H9 (cell line): ENCODE data around the gene DEFB123. TPM values are rescaled to one million over a fixed set of nuclear protein-coding genes. Genes with fewer than 3 reads are reported as not detected.

Experiments used
- DNase-seq: peaks from one replicate; pipeline ENCODE4 v3.0.0-alpha.2; 2017
- H2AFZ ChIP-seq: one replicate; pipeline ENCODE4 v1.6.1; 2013; ENCODE audit warnings: mild to moderate bottlenecking, low read length, control low read depth, moderate library complexity
- H2AK5ac ChIP-seq: 2 replicates; pipeline ENCODE4 v1.6.1; 2013; ENCODE audit warnings: low read length, control low read depth, mixed read lengths; ENCODE audit not compliant: insufficient read length
- H2BK120ac ChIP-seq: one replicate; pipeline ENCODE4 v1.6.1; 2013; ENCODE audit warnings: low read depth, mild to moderate bottlenecking, low read length, control low read depth, inconsistent platforms; ENCODE audit not compliant: poor library complexity, severe bottlenecking
- H2BK12ac ChIP-seq: 2 replicates; pipeline ENCODE4 v1.6.1; 2013; ENCODE audit warnings: low read length, control low read depth, mixed read lengths, low read depth; ENCODE audit not compliant: insufficient read length
- H2BK15ac ChIP-seq: 2 replicates; pipeline ENCODE4 v1.6.1; 2013; ENCODE audit warnings: low read depth, low read length, control low read depth
- H2BK20ac ChIP-seq: one replicate; pipeline ENCODE4 v1.6.1; 2013; ENCODE audit warnings: low read depth, mild to moderate bottlenecking, low read length, control low read depth, inconsistent platforms; ENCODE audit not compliant: poor library complexity, severe bottlenecking
- H2BK5ac ChIP-seq: 2 replicates; pipeline ENCODE4 v1.6.1; 2013; ENCODE audit warnings: low read length, control low read depth, mixed read lengths; ENCODE audit not compliant: insufficient read length
- H3K14ac ChIP-seq: 2 replicates; pipeline ENCODE4 v1.6.1; 2013; ENCODE audit warnings: low read length, control low read depth; ENCODE audit not compliant: insufficient read depth
- H3K18ac ChIP-seq: 2 replicates; pipeline ENCODE4 v1.6.1; 2013; ENCODE audit warnings: low read depth, mild to moderate bottlenecking, mixed read lengths, low read length, control low read depth; ENCODE audit not compliant: insufficient read length
- H3K23ac ChIP-seq: 2 replicates; pipeline ENCODE4 v1.6.1; 2013; ENCODE audit warnings: low read length, control low read depth, mixed read lengths, low read depth; ENCODE audit not compliant: insufficient read length
- H3K23me2 ChIP-seq: 2 replicates; pipeline ENCODE4 v1.6.1; 2013; ENCODE audit warnings: low read depth, mild to moderate bottlenecking, mixed read lengths, low read length, control low read depth; ENCODE audit not compliant: insufficient read length, poor library complexity, severe bottlenecking
- H3K27ac ChIP-seq: 2 replicates; pipeline ENCODE4 v1.5.1; 2013; ENCODE audit warnings: low read length, control low read depth, mixed read lengths, low read depth; ENCODE audit not compliant: insufficient read length
- H3K27me3 ChIP-seq: 2 replicates; pipeline ENCODE4 v1.6.1; 2013; ENCODE audit warnings: low read length, control low read depth, inconsistent platforms; ENCODE audit not compliant: insufficient read depth
- H3K4ac ChIP-seq: 2 replicates; pipeline ENCODE4 v1.6.1; 2013; ENCODE audit warnings: low read depth, mild to moderate bottlenecking, control low read depth, inconsistent platforms, low read length, moderate library complexity
- H3K4me1 ChIP-seq: 2 replicates; pipeline ENCODE4 v1.6.1; 2013; ENCODE audit warnings: low read length, control low read depth, inconsistent platforms; ENCODE audit not compliant: insufficient read depth
- H3K4me2 ChIP-seq: 2 replicates; pipeline ENCODE4 v1.6.1; 2013; ENCODE audit warnings: low read length, control low read depth, mixed read lengths; ENCODE audit not compliant: insufficient read length, insufficient read depth
- H3K56ac ChIP-seq: 2 replicates; pipeline ENCODE4 v1.6.1; 2013; ENCODE audit warnings: low read depth, mild to moderate bottlenecking, mixed read lengths, low read length, control low read depth; ENCODE audit not compliant: insufficient read length
- H3K79me1 ChIP-seq: 2 replicates; pipeline ENCODE4 v1.6.1; 2013; ENCODE audit warnings: low read depth, mild to moderate bottlenecking, moderate library complexity, low read length, control low read depth, inconsistent platforms; ENCODE audit not compliant: insufficient read depth, poor library complexity, severe bottlenecking
- H3K79me2 ChIP-seq: 2 replicates; pipeline ENCODE4 v1.6.1; 2013; ENCODE audit warnings: low read length, control low read depth, inconsistent platforms; ENCODE audit not compliant: insufficient read depth
- H3K9ac ChIP-seq: 2 replicates; pipeline ENCODE4 v1.6.1; 2013; ENCODE audit warnings: low read length, control low read depth, mixed read lengths; ENCODE audit not compliant: insufficient read length; ENCODE audit errors: extremely low read depth
- H3K9me3 ChIP-seq: one replicate; pipeline ENCODE4 v1.6.1; 2013; ENCODE audit warnings: low read depth, low read length, inconsistent platforms; ENCODE audit not compliant: control insufficient read depth
- H3T11ph ChIP-seq: one replicate; pipeline ENCODE4 v1.6.1; 2013; ENCODE audit warnings: mild to moderate bottlenecking, low read length, control low read depth, inconsistent platforms
- H4K20me1 ChIP-seq: one replicate; pipeline ENCODE4 v1.6.1; 2013; ENCODE audit not compliant: control insufficient read depth, insufficient read length, insufficient read depth
- H4K5ac ChIP-seq: 2 replicates; pipeline ENCODE4 v1.6.1; 2013; ENCODE audit warnings: low read depth, mild to moderate bottlenecking, mixed read lengths, low read length, control low read depth; ENCODE audit not compliant: insufficient read length
- H4K8ac ChIP-seq: replicated peaks from 2 replicates; pipeline ENCODE4 v1.6.1; 2013; ENCODE audit warnings: low read length, control low read depth, mixed read lengths, low read depth; ENCODE audit not compliant: insufficient read length
- H4K91ac ChIP-seq: 2 replicates; pipeline ENCODE4 v1.6.1; 2013; ENCODE audit warnings: low read depth, mild to moderate bottlenecking, moderate library complexity, mixed read lengths, low read length, control low read depth; ENCODE audit not compliant: insufficient read length
- H3K27ac Mint-ChIP-seq, 3 experiments: 2 replicates in 2 of 3; 3 replicates in 1 of 3; pipeline ENCODE4 v1.8.0; 2020 to 2021; ENCODE audit warnings: mixed read lengths in 3 of 3, mild to moderate bottlenecking in 1 of 3, moderate library complexity in 1 of 3
- H3K27me3 Mint-ChIP-seq: 2 replicates; pipeline ENCODE4 v1.8.0; 2021; ENCODE audit warnings: low read depth, mild to moderate bottlenecking, moderate library complexity, mixed read lengths
- H3K36me3 Mint-ChIP-seq, 3 experiments: 2 replicates in 2 of 3; 3 replicates in 1 of 3; pipeline ENCODE4 v1.8.0; 2020 to 2021; ENCODE audit warnings: low read depth in 3 of 3, mixed read lengths in 3 of 3; ENCODE audit not compliant: insufficient read depth in 1 of 3
- H3K4me1 Mint-ChIP-seq, 2 experiments: 2 replicates each; pipeline ENCODE4 v1.8.0; 2020; ENCODE audit warnings: mixed read lengths in 2 of 2
- H3K4me3 Mint-ChIP-seq, 2 experiments: 2 replicates in 1 of 2; 3 replicates in 1 of 2; pipeline ENCODE4 v1.8.0; 2020 to 2021; ENCODE audit warnings: mild to moderate bottlenecking in 2 of 2, mixed read lengths in 2 of 2, moderate library complexity in 1 of 2
- H3K9me3 Mint-ChIP-seq, 2 experiments: 2 replicates in 1 of 2; 3 replicates in 1 of 2; pipeline ENCODE4 v1.8.0; 2020; ENCODE audit warnings: mild to moderate bottlenecking in 2 of 2, mixed read lengths in 2 of 2, moderate library complexity in 1 of 2
- WGBS: extraction: QIAGEN DNeasy Blood & Tissue Kit; methylation state at CpG from one replicate; pipeline ENCODE4 v1.1.7; 2013; ENCODE audit warnings: missing lambda C conversion rate, low lambda C conversion rate, mixed read lengths; ENCODE audit not compliant: insufficient read length; ENCODE audit errors: extremely low coverage; 5-methylcytosine and 5-hydroxymethylcytosine counted together
- total RNA-seq: library from RNA; stranded (reverse); gene quantifications from 2 replicates; pipeline ENCODE4 v1.2.1, GENCODE V29; 2021
- TF ChIP-seq, protein P1 (sequence below): fragments of 200-600 bp; sonication (generic); conservative IDR thresholded peaks from 3 replicates; pipeline ENCODE4 v1.8.0; 2021; ENCODE audit warnings: antibody characterized with exemption, mild to moderate bottlenecking

Gene DEFB123
- total RNA-seq, 1 experiment from 2014 or later = not detected

DNA sequence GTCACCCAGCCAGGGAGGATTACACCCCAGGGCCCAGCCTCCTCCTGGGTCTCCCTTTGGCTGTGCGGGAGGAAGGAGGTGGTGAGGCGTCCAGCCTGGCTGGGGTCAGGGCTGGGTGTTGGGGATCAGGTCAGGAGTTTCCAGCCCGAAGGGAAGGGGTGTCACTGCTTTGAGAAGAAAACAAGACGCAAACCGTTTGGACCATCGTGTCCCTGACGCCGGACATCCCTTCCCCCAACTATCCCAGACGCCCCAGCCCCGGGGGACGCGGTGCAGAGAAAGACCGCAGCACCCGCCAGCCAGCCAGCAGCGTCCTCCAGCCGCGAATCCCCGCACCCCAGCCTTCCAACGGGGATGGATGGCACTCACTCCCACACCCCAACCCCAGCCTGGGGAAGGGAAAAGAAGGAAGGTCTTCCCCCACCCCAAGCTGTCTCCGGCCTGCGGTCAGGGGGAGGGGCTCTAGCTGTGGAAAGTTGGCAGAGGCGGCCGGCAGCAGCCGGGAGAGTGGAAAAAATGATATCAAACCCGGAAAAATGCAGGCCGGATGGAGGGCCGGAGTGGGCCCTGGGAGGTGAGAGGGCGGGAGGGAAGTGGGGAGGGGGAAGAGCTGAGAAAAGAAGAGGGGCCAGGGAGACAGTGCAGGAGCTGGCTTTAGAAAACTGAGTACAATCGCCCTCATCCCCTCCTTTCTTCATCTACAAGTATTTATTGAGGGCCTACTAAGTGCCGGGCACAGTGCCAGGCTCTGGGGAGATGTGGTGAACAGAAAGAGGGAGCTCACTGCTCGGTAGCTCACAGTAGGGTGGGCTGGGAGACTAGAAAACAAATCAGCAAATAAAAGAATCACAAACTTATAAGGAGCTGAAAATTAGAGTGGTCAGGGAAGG lies 45.3 kb downstream of the DEFB123 start:
- Histone ChIP-seq H2BK120ac (no peak overlapping the region), H3K23ac (no peak overlapping the region), H4K8ac (no peak overlapping the region), H2AFZ (no peak overlapping the region), H2BK5ac (no peak overlapping the region), H3K79me2 (no peaks in the 10 kb centered on the region), H3K27me3 (0 out of 2 replicates have a peak, but pooled peaks cover 2% of the 10 kb centered on the region), H3K4me1 (no peaks in the 10 kb centered on the region), H3K18ac (no peak overlapping the region), H3K4me2 (peak overlapping the region; percentile 10), H3K14ac (no peak overlapping the region), H3K9ac (no peak overlapping the region), H2AK5ac (no peak overlapping the region), H2BK20ac (no peak overlapping the region), H3T11ph (no peak overlapping the region), H2BK12ac (no peak overlapping the region), H4K91ac (no peak overlapping the region), H3K27ac (no peak overlapping the region), H4K5ac (no peak overlapping the region), H3K56ac (no peak overlapping the region), H2BK15ac (no peak overlapping the region), H3K4ac (no peak overlapping the region), H3K23me2 (no peaks in the 10 kb centered on the region), H4K20me1 (no peaks in the 10 kb centered on the region), H3K9me3 (peaks cover 72% of the 10 kb centered on the region), H3K79me1 (no peaks in the 10 kb centered on the region)
- WGBS = no CpG with 5 or more reads among the region's 31 CpGs
- Mint-ChIP-seq H3K27me3 (peaks cover 16% of the 10 kb centered on the region), H3K4me3 (0 out of 5 replicates have a peak overlapping the region, but pooled peaks of 1 of the 2 experiments have one; percentile 41), H3K27ac (no peak overlapping the region), H3K4me1 (no peaks in the 10 kb centered on the region), H3K9me3 (peaks cover 77 to 95% of the 10 kb centered on the region in 2 experiments), H3K36me3 (peaks cover 8 to 44% (median 23%) of the 10 kb centered on the region in 3 experiments)
- DNase-seq = no peak
- TF ChIP-seq, protein P1, sequence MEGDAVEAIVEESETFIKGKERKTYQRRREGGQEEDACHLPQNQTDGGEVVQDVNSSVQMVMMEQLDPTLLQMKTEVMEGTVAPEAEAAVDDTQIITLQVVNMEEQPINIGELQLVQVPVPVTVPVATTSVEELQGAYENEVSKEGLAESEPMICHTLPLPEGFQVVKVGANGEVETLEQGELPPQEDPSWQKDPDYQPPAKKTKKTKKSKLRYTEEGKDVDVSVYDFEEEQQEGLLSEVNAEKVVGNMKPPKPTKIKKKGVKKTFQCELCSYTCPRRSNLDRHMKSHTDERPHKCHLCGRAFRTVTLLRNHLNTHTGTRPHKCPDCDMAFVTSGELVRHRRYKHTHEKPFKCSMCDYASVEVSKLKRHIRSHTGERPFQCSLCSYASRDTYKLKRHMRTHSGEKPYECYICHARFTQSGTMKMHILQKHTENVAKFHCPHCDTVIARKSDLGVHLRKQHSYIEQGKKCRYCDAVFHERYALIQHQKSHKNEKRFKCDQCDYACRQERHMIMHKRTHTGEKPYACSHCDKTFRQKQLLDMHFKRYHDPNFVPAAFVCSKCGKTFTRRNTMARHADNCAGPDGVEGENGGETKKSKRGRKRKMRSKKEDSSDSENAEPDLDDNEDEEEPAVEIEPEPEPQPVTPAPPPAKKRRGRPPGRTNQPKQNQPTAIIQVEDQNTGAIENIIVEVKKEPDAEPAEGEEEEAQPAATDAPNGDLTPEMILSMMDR = no peak
